Activated CD8-positive, alpha-beta memory T cell treated with anti-CD3 and anti-CD28 coated beads, Interleukin-2, amount 50 U/mL, for 1 hour (primary cell): ENCODE data around the gene SUSD6.
"Not testable (repeated sequence)": the region's sequence is repeated elsewhere in the genome, so short reads cannot be mapped to it uniquely, and the experiment has no call there.

Source experiments
- DNase-seq: peaks from one replicate; pipeline ENCODE4 v3.0.0-alpha.2; 2020; ENCODE audit errors: extremely low read depth

Gene SUSD6

GRCh38 chr14:69591317-69591716, 20.1 kb upstream of the SUSD6 start:
- no peak for DNase-seq

GRCh38 chr14:69593018-69593677, 18.2 kb upstream of the SUSD6 start:
- DNase-seq, result no peak

GRCh38 chr14:69594846-69595245, 16.6 kb upstream of the SUSD6 start:
- DNase-seq, result no peak

DNA sequence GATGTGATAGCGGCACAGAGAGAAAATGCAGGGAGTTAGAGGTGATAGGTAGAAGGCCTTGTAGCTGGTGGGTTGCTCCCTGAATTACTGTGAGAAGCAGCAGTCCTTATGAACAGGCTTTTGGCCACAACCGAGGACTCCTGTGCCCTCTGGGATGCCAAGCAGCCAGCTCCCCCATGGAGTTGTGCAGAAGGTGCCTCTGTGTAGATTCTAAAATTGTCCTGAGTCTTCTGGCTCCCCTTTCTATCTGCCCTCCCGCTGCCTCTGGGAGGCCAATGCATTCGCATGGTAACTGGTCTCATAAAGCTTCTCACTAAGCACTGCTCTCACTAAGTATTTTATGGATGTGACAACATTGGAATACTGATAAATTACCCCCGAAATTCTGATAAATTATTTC, 16.1 kb upstream of the SUSD6 start:
- no peak for DNase-seq

GRCh38 chr14:69599431-69599830, 12.0 kb upstream of the SUSD6 start:
- DNase-seq, result not testable (repeated sequence)

DNA sequence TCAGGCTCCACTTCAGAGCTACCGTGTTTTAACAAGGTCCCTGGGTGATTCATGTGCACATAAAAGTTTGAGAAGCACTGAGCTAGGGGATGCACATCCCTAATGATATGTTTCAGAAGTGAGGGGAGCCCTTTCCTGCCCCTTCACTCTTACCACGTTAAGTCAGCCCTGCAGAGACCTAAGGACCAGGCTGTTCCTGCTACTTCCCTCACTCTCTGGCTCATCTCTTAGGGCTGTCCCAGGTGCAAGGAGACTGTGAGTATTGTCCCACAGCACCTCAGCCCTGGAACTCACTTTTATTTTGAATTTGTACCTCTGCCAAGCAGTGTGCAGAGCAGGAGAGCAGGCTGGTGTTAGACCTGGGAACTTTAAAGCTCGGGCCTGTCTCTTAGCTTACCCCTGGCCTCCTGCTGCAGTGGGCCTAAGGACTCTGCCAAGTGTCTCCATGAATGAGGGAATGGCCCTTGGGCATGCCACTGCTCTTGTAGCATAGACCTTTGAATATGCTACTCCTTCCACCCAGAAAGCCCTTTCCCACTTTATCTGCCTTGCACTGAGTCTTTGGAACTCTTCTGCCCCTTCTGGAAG, 11.0 kb upstream of the SUSD6 start:
- DNase-seq, result no peak

GRCh38 chr14:69605738-69606137, 5.7 kb upstream of the SUSD6 start:
- no peak for DNase-seq

- DNase-seq, result no peak
Observed at GRCh38 chr14:69606258-69607184, 4.9 kb upstream of the SUSD6 start.

GRCh38 chr14:69610020-69610873, 1.1 kb upstream of the SUSD6 start:
- DNase-seq, result no peak

DNA sequence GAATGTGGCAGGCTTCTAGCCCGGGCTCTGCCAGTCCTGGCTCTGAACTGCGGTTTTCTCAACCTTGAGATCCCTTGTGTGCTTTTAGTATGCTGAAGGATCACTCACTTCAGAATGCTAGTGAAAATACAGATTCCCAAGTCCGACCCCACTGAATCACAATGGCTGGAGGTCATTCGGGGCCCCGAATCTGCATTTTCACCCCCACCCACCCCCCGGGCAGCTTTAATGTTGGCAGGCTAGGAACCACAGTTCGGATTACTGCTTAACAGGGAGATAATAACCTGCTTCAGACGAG, 573 bp upstream of the SUSD6 start:
- DNase-seq, result no peak

- no peak for DNase-seq
Observed at GRCh38 chr14:69612014-69612782, 802 bp downstream of the SUSD6 start.

DNA sequence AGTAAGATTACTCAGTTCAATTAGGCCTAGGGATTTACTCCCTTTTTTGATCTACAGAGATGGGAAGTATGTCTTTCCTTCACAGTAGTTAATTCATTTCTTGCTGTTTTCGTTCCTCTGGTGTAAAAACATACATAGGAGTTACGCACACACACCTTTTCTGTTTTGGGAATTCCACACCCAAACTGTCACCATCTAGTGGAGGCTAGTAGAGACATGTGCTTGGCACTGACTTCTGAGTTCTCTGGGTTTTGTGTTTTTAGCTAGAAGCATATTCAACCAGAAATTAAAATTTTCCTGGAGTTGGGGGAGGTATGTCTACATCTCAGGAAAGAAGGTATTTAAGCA, 1.4 kb downstream of the SUSD6 start:
- DNase-seq, result no peak

- DNase-seq, result no peak
Observed at GRCh38 chr14:69613312-69614073, 2.1 kb downstream of the SUSD6 start.

- DNase-seq, result no peak
Observed at GRCh38 chr14:69614592-69614991, 3.2 kb downstream of the SUSD6 start.

DNA sequence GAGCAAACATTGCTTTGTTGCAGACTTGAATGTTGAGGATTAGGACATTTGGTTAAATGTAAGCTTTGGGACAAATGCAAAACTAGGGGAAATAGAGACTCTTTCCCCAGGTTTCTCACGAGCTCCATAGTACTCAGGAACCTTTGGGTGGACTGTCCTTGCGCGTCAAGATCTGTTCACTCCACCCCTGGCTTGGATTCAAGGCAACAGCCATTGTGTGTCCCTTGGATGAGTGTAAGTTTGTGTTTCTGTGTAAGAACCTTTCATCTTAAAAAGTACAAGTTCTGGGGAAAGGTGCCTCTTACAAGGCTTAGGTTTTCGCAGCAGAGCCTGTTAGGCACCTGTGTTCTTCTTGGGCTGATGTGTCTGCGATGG, 3.7 kb downstream of the SUSD6 start:
- DNase-seq, result no peak

- no peak for DNase-seq
Observed at GRCh38 chr14:69615496-69616407, 4.4 kb downstream of the SUSD6 start.

- no peak for DNase-seq
Observed at GRCh38 chr14:69616408-69616773, 5.0 kb downstream of the SUSD6 start.

DNA sequence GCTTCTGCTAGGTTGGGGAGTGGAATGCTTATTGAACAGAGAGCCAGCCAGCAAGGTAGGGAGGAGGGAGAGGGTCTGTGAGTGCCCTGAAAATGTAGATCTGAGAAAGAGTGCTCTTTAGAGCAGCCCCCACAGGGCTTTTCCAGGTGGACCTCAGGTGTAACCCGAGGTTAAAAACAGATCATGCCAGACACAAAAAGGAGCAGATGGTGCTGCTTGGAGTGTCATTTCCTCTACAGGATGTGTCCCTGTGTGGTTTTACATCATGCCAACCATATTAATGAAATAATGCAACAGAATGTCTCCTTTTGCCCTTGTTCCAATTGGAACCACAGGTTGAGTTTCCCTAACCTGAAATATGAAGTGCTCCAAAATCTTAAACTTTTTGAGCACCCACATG, 6.4 kb downstream of the SUSD6 start:
- no peak for DNase-seq

DNA sequence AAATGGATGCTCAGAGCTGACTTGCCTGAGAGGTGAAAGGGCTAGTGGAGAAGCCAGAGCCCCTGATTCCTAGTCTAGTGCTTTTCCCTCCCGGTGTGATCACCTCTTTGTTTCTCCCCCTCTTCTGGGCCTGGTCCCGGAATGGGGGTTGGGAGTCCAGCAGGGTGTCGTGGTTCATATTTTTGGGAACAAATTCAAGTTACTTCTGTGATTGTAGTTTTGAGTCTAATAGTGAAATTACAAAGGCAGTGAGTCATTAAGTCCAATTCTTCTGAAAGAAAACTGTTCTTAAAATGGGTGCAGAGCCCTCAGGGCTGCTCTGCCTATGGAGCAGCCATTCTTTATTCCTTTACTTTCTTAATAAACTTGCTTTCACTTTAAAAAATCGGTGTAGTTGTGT, 7.6 kb downstream of the SUSD6 start:
- DNase-seq, result no peak

GRCh38 chr14:69620211-69620611, 8.8 kb downstream of the SUSD6 start:
- DNase-seq, result no peak
